T-helper 2 cell treated with Interferon-gamma antibody and Interleukin-4, amounts not matched to agents 100 ng/mL and 5 ng/mL, for 36 hours (primary cell): ENCODE measurements around the gene BBS7. TPM values are rescaled to one million over a fixed set of nuclear protein-coding genes. Genes with fewer than 3 reads are reported as not detected.

ENCODE experiments used
- intact Hi-C: fragments of 100-400 bp; cut with micrococcal nuclease; formaldehyde crosslinking; loops from one replicate; pipeline ENCODE4 v1.15.1; 2023
- total RNA-seq: library from RNA; stranded (reverse); gene quantifications from 2 replicates; pipeline ENCODE4 v1.2.3, GENCODE V29; 2022

Gene BBS7
- total RNA-seq, 1 donor from 2014 or later, result 17.5 TPM

DNA sequence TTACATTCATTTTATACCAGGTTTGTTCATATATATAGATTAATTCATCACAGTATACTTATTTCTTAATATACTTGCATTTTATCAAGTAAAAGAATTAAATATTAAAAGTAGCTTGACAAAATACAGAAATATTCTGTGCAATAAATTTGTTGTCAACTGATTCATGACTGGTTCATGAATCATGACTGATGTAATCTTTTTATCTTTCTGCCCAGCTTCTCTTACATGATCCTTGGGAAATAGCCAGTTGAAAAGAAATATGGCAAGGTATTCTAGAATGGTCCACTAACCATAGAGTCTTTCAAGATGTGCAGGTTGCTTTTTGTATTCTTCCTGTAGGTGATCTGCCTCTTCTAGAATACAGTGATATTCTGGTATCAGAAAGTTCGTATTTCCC, 42.4 kb downstream of the BBS7 start:
- intact Hi-C loops, result loop anchor here (10.0 kb wide), 1 partner anchor 1567 kb away; the partner anchor contains the start of gene SPRY1

DNA sequence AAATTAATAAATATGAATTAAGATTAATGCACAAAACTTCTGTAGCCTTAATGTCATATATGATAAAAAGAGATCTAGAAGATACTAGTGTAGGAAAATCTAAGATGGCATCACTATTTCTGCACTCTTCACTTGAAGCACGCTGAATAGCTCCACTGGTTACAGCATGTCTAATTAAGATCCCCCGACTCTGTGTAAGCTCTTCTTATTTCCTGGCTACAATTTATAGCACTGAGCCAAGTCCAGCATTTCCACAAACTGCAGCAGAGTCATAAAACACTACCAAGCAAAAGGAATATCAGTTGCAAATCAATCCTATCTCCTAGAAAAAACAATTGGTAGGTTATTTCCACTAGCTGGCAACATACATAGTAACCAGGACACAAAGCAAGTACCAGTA, 45.3 kb downstream of the BBS7 start:
- intact Hi-C loops, result loop anchor here (1.0 to 10.0 kb wide), 4 partner anchors 45 to 1570 kb away; partner anchors contain the start of genes ANXA5, BBS7 and SPRY1

DNA sequence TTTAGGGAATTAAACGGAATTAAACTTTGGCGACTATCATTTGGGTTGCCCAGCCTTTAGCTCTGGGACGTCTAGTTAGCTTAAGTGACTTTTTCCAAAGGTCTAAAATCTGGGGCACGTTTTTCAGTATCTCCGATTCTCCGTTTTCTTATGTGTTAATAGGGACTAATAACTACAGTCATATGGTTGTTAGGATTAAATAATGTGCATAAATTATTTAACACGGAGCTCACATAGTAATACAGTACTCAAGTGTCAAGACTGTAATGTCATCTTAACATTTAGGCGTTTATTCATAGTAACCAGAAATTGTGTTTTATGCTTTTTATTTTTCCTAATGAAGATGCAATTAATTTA, 46.1 kb downstream of the BBS7 start:
- intact Hi-C loops, result loop anchor here (1.0 to 10.0 kb wide), 4 partner anchors 46 to 1571 kb away; partner anchors contain the start of genes ANXA5, BBS7 and SPRY1

DNA sequence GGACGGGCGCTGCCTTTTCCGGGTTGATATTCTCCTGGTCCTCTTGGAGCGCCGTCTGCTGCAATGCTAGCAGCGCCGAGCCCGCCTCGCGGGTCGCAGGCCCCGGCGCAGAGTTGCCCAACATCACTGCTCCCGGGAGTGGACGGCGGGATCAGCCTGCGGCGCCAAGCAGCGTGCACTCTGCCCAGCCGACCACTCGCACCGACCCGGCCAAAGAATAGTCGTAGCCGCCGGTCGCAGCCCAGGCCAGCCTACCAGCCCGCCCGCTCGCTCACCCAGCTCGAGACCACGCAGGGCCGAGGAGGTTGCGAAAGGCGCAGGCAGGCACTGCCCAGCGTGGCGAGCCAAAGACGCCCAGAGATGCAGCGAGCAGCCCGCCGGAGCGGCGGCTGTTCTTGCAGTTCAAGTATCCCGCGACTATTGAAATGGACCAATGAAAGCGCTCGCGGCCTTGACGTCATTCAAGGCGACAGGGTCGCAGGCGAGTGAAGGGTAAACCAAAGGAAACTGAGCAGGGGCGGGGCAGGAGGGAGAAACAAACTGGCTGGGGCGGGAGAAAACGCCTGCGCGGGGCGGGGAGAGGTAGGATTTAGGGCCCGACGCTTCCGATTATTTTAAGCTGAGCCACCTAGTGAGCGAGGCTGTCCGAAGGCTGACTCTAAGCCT, 46.6 kb downstream of the BBS7 start, which contains the start of gene CCNA2:
Gene CCNA2, minus strand, starts transcription at position 379 of the 666 bp plus-strand sequence. Its CDS starts 255 bp downstream, at position 124.
- intact Hi-C loops, result loop anchor here (1.0 to 10.0 kb wide), 9 partner anchors 22 to 1571 kb away; partner anchors contain the start of genes ANXA5, BBS12, BBS7 and BLTP1

DNA sequence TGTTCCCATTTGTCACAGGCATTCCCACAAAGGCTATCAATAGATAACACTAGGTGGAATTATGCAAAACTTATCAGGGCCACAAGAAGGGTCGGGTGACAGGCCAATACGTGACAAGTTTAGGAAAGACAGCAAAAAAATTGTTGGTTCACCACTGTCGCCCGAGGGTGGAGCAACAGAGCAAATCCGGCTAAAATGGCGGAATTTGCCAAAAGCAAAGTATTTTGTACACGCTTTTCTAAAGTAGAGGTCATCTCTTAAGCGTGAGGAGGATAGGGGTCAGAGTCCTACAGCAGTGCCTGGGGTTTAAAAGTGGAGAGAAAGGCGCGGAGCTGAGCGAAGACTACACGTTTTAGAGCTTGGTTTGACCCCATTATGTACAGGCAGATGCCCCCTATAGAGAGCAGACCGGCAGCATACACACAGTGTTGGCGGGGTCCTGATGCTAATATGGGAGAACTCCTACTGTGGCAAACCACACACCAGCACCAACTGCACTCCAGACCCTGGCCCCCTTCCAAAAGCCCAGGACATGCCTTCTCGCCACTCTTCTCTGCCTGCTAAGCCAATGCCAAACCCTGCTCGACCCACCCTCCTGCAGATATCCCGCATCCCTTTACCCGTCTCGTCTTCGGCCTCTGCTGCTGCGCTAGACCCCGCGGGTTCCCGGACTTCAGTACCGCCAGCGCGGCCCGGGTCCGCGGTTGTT, 47.3 kb downstream of the BBS7 start:
- intact Hi-C loops, result loop anchor here (1.0 to 10.0 kb wide), 7 partner anchors 22 to 1572 kb away; partner anchors contain the start of genes BBS12, BLTP1, EXOSC9 and IL2

DNA sequence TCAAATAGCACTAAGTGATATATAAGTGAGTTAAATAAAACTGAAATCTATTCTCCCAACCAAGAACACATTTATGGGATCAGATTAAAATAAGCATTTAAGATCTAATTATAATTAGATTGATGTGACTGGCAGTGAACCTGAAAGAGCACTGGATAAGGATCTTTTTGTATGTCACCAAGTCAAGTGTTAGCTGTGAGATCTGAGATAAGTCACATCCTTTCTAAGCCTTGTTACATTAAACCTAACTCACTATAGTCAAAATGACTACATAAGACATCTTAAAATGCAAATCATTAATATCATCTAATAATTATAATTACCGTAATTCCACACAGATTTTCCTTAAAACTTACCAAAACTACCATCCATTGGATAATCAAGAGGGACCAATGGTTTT, 48.2 kb downstream of the BBS7 start:
- intact Hi-C loops, result loop anchor here (2.0 to 10.0 kb wide), 4 partner anchors 331 to 1573 kb away; partner anchors contain the start of genes BLTP1, NUDT6 and SPRY1

DNA sequence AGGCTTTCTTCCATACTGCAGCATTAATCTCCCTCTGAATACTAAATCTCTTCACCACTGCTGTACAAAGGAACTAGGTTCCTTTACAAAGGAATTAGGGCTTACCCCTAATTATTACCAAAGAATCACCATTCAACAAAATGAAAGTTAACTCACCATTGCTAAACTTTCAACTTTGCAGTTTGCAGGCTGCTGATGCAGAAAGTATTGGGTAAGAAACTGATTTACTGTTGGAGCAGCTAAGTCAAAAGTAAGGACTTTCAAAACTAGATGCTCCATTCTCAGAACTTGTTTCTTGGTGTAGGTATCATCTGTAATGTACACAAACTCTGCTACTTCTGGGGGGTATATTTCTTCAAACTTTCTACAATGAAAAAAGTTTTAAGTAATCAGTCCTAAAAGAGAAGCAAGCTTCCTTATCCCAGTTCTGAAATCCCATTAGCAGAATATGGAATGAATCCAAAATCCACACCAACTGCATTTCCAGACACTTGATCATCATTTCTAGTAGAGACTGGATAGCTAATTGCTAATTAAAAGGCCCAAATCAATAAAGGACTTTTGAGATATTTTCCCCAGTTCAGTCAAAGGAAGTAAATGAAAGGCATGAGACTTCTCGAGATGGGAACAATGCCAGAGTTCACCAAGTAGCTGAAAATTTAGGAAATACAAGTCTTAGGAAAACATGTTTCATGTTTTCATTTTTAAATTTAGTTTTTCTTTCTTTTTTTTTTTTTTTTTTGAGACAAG, 50.9 kb downstream of the BBS7 start:
- intact Hi-C loops, result no loop called here

DNA sequence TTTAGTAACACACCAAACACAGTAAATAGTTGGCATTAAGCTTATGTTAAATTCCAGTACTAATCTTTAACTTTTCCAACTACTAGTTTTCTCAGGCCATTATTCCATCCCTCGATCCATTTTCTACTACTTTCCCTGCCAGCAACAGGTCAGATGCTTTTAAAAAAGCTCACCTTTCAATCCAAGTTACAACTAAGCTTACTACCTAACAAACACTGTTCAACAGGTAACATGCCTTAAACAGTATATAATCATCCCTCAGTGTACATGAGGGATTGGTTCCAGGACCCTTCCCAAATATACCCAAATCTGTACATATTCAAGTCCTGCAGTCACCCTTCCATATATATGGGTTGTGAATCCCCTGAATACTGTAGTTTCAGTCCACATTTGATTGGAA, 52.1 kb downstream of the BBS7 start:
- intact Hi-C loops, result no loop called here

DNA sequence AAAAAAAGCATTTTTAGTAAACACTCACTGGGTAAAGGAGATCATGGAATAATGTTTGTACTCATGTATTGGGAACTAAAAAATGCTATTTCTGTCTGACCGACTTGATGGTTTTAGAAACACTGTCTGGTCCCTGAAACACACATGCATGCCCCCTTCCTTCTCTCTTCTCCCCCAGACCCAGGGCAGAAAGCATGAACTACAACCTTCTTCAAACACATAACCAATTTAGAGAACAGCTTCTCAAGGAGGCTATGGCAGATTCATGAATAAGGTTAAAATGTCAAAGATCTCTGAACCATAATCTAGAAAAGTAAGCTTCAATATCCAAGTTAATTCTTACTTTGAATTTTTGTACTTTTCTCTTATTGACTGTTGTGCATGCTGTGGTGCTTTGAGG, 52.6 kb downstream of the BBS7 start:
- intact Hi-C loops, result no loop called here

DNA sequence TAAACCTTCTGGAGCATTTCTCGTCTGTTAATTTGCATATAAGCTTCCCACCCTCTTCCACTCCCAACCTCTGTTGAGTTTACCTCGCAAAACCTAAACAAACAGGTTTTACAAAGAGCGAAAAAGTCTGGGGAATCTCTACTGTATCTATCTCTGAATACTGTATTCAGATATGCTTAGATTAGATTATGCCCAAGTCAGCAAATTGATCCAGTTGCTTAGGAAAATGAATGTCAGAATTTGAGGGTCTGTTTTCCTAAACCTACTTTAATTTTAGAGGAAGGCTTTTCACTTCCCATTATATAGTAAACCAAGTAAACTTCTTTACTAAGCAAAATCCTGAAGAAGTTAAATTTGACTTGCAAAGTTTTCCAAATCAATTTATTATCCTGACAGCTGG, 53.3 kb downstream of the BBS7 start:
- intact Hi-C loops, result no loop called here

DNA sequence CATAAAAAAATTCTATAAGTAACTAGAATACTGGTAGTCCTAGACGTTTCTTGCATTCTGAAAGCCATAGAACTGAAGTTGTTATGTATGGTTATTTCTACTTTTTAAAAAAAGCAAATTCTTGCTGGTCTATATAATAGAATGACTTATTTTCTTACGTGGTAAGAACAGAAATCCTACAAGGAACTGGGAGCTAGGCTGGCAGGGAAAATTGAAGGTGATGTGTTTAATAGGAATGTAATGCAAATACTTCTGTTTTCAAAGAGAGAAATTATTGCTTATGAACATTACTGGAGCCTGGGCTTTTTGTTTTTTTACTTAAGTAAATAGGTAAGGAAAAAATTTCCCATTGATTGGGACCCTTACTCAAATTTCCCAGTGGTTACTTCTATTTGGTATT, 55.5 kb downstream of the BBS7 start:
- intact Hi-C loops, result no loop called here

DNA sequence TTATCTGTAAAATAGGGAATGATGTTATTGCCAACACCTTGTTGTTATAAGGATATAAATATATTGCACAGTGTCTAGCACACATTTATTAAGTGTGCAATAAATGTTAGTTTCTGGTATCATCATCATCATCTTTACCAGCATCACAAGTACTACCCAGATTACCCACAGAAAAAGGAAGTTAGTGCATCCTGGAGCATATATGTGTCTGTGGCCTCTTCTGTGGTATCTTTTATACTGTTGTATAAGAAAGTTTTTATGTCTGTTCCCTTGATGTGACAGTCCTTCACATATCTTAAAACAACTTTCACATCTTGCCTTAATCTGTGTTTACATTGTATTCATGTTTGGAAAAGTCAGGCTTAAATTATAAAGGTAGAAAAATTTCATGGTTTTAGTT, 59.2 kb downstream of the BBS7 start:
- intact Hi-C loops, result no loop called here

DNA sequence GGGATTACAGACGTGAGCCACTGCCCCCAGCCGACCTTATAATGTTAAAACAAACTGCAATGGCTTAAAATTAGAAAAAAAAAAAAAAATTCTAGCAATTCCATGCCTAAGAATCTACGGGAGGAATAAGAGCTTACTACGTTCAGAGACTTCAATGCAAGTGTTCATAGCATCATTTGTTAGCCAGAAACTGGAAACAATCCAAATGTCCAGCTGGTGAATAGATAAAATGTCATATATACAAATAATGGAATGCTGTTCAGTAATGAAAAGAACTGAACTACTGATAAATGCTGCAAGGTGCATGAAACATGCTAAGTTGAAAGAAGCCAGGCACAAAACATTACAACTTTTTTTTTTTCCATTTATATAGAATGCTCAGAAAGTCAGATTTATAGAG, 63.9 kb downstream of the BBS7 start:
- intact Hi-C loops, result loop anchor here (10.0 kb wide), 1 partner anchor 622 kb away; no protein-coding TSS in a partner anchor

DNA sequence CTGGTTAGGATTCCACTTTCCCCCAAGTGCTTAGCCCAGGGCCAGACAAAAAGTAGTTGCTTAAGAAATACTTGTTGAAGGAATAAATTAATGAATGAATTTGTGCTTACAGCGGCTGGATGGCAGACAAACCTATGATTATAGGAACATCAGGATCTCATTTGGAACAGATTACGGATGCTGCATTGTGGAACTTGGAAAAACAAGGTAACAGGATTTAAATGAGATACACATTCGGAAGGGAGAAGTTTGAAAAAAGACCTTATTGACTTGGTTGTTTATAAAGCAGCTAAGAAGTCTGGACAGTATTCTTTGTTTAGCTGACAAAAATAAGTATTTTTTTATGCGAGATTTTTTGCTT, 68.6 kb downstream of the BBS7 start:
- intact Hi-C loops, result loop anchor here (1.0 to 10.0 kb wide), 5 partner anchors 22 to 617 kb away; partner anchors contain the start of genes ANXA5, BBS7, BLTP1 and CCNA2

DNA sequence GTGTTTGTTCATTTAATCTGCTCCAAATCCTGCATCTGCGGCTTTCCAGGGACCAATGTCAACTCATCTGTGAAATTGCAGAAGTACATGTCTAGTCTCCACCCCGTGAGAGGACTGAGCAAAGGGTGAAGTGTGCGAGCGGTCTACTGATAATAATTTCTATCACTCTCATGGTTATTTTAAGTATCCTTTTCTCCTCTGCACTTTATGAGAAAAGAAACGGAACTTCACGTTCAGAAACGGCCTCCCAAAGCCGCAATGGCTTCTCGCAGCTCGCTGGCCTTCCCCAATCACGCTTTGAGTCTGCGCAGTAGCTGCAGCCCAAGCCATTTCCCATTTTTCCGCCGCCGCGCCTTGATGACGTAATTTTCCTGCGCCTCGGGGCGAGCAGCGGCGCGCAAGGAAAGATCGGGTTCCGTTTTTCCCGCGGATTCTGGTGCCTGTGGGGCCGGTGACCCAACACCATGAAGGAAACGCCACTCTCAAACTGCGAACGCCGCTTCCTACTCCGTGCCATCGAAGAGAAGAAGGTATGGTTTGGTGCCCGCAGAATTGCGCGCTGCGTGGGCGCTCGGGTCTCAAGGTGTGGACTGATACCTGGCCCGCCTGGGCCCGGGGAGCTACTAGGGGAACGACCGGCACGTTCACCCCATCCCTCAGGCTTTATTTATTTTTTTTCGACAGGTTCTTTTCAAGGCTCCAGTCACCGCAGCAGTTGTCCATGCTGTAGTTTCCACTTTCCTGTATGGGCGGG, 69.1 kb downstream of the BBS7 start, which contains the start of gene EXOSC9:
Gene EXOSC9, plus strand, starts transcription at position 363 of the 754 bp plus-strand sequence. Its CDS starts 102 bp downstream, at position 465.
- intact Hi-C loops, result loop anchor here (1.0 to 10.0 kb wide), 5 partner anchors 22 to 616 kb away; partner anchors contain the start of genes ANXA5, BBS7, BLTP1 and CCNA2

DNA sequence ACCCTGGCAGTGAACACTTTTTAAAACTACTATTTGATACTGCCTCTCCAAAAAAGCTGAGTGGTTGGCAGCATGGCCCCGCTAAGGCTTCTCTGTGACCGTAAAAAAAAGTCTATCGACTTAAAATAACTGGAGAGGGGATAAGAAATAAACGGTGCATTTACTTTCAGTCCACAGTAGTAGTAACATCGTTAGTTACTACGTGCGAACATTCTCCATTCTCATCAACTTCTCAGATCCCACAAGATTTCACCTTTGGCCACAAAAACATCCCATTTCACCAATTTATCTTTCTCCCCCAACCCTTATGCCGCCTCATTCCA, 69.7 kb downstream of the BBS7 start:
- intact Hi-C loops, result loop anchor here (10.0 kb wide), 1 partner anchor 616 kb away; no protein-coding TSS in a partner anchor

DNA sequence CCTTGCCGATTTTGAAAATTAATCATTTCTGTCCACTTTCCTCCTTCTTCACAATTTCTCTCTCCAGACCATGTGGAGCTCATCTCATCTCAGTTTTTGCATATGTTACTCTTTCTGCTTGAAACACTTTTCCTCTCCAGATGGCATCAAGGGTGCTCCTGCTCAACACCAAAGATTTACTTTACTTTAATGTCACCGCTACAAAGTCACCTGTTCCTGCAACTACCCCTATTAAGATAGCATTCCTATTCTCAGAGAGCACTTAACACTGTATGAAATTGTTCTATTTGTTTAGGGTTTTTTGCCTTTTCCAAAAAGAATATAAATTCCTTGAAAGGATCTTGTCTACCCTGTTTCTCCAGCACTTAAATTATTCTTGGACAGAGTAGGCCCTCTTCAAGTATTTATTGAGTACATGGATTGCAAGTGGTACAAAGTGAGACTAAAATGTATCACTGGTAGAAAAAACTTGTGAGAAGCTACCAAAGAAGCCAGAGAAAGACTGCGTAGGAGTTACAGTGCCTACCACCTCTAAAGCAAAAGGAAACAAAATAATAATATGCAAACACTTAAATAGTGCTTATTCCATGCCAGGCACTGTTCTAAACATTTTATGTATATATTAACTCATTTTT, 70.3 kb downstream of the BBS7 start:
- intact Hi-C loops, result loop anchor here (10.0 kb wide), 1 partner anchor 615 kb away; no protein-coding TSS in a partner anchor

DNA sequence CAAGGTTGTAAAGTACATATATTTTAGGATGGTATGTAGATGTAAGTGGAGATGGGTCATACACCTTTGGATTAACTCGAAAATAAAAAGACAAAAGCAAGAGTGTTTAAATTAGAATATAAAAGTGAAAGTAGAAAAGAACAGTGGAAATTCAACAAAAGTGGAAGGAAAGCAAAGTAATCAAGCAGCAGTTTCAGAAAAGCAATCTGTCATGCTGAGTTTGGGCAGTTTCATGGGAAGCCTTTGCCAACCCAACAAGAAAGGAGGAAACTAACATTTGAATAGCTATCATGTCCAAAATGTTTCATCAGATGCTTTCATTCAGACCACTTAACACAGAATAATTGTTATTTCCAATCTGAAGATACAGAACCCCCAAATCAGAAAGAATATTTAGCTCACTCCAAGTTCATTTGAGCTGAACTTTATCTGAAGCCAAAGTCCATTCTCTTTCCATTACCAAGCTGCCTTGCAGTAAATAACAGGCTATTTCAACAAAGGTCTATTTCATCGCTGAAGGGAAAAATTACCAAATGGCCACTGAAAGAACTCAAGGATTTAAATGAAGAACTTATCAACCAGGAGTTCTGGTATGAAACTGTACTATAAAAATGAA, 71.0 kb downstream of the BBS7 start:
- intact Hi-C loops, result no loop called here

DNA sequence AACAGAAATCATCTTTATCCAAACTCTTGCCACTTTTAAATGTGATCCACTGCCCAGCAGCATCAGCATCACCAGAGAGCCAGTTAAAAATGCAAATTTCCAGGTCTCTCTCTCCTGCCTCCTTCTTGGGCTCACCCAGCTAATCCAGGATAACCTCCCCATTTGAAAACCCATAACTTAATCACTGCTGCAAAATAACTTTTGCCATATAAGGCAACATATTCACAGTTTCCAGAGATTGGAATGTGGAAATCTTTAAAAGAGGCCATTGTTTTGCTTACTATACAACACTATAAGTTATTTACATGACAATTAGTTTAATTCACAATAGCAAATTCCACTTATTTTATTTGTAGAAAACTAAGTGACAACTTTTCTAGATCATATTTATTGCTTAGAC, 74.0 kb downstream of the BBS7 start:
- intact Hi-C loops, result no loop called here
